ENCODE data around the gene BTN1A1. TPM values are rescaled to one million over a fixed set of nuclear protein-coding genes. Genes with fewer than 3 reads are reported as not detected.

BTN1A1 gene
- total RNA-seq, 1 experiment from 2014 or later: not detected

Other genes starting within 250 kb of the BTN1A1 start
- gene BTN3A2, start 135.1 kb upstream of the BTN1A1 start, total RNA-seq (2014; rRNA removed; shearing (Covaris generic); ENCODE audit: low replicate concordance): 0.99 and 2.1 TPM in 2 replicates
- gene BTN2A2, start 117.2 kb upstream of the BTN1A1 start, total RNA-seq (2014; rRNA removed; shearing (Covaris generic); ENCODE audit: low replicate concordance): 3.2 and 3.8 TPM in 2 replicates
- gene BTN3A1, start 98.0 kb upstream of the BTN1A1 start, total RNA-seq (2014; rRNA removed; shearing (Covaris generic); ENCODE audit: low replicate concordance): 11.2 and 11.3 TPM in 2 replicates
- gene BTN3A3, start 59.8 kb upstream of the BTN1A1 start, total RNA-seq (2014; rRNA removed; shearing (Covaris generic); ENCODE audit: low replicate concordance): 7.5 and 16.1 TPM in 2 replicates
- gene BTN2A1, start 42.3 kb upstream of the BTN1A1 start, total RNA-seq (2014; rRNA removed; shearing (Covaris generic); ENCODE audit: low replicate concordance): 2.9 and 6.6 TPM in 2 replicates
- 70.7 and 71.8 TPM in 2 replicates for gene HMGN4, start 38.1 kb downstream of the BTN1A1 start, total RNA-seq (2014; rRNA removed; shearing (Covaris generic); ENCODE audit: low replicate concordance)
- gene ABT1, start 96.7 kb downstream of the BTN1A1 start, total RNA-seq (2014; rRNA removed; shearing (Covaris generic); ENCODE audit: low replicate concordance): 21.8 and 22.6 TPM in 2 replicates
- 9.1 and 11.8 TPM in 2 replicates for gene ZNF322, start 159.4 kb downstream of the BTN1A1 start, total RNA-seq (2014; rRNA removed; shearing (Covaris generic); ENCODE audit: low replicate concordance)

Measured in MG63 (cell line).